SH-SY5Y (cell line): Measurements from ENCODE around the gene GRIK1.

Experiments
- GATA2 ChIP-seq: IDR thresholded peaks from 2 replicates; pipeline ENCODE4 v1.6.1; 2011; ENCODE audit warnings: mild to moderate bottlenecking, low read depth, low read length
- GATA3 ChIP-seq: IDR thresholded peaks from 2 replicates; pipeline ENCODE4 v1.6.1; 2011; ENCODE audit warnings: low read depth, mild to moderate bottlenecking, low read length, moderate library complexity

GRCh38 chr21:29725025-29725736, 214.6 kb downstream of the GRIK1 start:
- TF ChIP-seq GATA3 (no peak), GATA2 (no peak)
